ENCODE data around the gene PDE8A.

Gene PDE8A

DNA sequence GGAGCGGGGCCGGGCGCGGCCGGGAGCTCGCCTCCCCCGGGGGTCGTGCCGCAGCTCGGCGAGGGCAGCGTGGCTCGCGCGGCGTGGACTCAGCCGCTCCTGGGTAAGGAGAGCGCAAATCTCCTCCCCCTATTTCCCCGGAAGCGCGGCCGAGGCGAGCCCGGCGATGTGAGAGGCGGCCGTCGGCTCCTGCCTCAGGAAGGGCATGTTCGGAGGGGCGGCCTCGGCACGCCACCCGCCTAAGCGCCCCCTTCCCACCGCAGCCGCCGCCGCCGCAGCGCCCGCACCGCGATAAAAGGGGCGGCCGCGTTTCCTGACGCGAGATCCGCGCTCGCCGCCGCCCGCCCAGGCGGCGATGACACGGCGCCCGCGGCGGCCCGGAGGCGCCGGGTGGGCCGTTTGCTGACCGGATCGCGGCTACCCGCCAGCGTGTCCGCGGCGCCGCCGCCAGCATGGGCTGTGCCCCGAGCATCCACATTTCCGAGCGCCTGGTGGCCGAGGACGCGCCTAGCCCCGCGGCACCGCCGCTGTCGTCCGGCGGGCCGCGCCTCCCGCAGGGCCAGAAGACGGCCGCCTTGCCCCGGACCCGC is at the start of gene PDE8A:
Gene PDE8A (plus strand): TSS at position 146 of the 590 bp plus-strand sequence. CDS start 307 bp downstream, at position 453.
- peak in 1 of 2 donors; percentile 70 for DNase-seq

- no peak for DNase-seq
Measured at GRCh38 chr15:84934942-84935729, 46.5 kb upstream of the PDE8A start.

DNA sequence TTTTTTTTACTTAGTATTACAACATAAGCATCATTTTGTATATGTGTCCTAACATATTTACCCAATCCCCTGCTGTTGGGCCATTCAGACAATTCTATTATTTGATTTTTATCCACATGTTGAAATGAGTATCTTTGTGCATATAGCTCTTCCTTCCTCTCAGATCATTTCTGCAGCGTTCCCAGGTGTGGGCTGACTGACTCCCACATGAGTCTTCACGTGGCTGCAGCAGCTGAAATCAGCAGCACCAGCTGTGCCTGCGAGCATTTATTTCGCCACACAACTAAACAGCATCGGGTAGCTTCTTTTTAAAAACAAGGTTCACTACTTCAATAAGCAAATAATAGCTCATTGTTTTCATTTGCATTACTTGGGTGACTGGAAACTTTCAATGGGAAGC is 44.5 kb upstream of the PDE8A start:
- DNase-seq: no peak

DNA sequence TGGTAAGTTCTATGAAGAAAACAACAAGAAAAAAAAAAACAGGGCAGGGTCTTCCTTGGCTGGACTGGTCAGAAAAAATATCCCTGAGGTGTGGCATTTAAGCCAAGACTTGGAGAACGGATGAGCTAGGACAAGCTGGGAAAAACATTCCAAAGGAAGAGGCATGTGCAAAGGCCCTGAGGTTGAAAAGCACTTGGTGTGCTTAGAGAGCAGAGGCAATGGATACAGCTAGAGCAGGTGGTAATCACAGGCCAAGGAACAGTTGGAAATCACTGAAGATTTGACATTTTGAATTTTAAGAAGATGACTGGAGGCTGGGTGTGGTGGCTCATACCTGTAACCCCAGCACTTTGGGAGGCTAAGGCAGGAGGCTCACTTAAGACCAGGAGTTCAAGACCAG is 42.9 kb upstream of the PDE8A start:
- no peak for DNase-seq

DNA sequence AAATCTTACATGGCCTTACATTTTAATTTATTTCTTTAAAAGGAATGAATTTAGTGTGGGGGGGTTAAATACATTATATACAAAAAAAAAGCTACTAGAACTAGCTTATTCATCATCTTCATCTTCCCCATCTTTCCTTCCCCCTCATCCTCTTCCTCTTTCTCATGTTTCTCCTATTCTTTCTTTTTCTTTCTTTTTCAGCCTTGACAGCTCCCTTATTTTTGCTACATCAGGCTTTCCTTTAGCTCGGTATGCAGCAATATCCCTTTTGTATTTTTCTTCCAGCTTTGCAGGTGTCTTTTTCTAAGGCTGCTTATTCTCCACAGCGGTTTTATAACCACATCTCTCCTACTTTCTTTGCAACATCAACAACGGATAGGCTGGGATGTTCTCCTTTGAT is 41.3 kb upstream of the PDE8A start:
- no peak for DNase-seq

GRCh38 chr15:84942456-84942855 is 39.2 kb upstream of the PDE8A start:
- no peak for DNase-seq

- DNase-seq: no peak
Measured at GRCh38 chr15:84944311-84944710, 37.3 kb upstream of the PDE8A start.

- no peak for DNase-seq
Measured at GRCh38 chr15:84944861-84945260, 36.8 kb upstream of the PDE8A start.

DNA sequence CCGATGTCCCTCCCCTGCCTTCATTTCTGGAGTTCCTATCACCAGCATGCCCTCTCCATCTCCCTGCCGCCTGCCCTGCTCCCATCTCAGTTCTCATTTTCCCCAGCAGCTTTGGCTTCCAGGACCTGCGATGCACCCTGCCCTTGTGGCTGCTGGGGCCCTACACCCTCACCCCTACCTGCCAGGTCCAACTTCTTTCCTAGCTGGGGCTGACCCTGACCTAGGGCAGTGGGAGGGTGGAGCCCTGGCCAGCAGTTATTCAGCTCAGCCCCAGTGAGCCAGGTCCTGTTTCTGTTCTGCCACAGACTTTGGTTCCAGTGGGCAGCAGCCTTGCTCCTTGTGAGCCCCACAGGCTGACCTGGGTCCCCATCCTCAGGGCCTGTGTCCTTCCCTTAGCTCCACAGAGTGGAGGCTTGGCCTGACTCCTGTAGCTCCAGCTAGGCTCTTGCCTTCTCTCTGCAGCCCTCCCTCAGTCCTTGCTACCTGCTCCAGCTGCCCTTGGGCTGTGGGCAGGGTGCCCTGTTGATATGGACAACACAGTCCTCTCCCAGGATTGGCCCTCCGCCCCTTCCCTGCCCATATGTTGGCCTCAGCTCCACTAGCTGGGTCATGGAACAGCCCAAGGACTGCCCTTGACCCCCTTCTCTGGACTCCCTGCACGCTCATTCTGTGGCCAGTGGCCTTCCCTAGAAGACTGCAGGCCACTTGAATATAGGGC is 34.7 kb upstream of the PDE8A start:
- DNase-seq: no peak

DNA sequence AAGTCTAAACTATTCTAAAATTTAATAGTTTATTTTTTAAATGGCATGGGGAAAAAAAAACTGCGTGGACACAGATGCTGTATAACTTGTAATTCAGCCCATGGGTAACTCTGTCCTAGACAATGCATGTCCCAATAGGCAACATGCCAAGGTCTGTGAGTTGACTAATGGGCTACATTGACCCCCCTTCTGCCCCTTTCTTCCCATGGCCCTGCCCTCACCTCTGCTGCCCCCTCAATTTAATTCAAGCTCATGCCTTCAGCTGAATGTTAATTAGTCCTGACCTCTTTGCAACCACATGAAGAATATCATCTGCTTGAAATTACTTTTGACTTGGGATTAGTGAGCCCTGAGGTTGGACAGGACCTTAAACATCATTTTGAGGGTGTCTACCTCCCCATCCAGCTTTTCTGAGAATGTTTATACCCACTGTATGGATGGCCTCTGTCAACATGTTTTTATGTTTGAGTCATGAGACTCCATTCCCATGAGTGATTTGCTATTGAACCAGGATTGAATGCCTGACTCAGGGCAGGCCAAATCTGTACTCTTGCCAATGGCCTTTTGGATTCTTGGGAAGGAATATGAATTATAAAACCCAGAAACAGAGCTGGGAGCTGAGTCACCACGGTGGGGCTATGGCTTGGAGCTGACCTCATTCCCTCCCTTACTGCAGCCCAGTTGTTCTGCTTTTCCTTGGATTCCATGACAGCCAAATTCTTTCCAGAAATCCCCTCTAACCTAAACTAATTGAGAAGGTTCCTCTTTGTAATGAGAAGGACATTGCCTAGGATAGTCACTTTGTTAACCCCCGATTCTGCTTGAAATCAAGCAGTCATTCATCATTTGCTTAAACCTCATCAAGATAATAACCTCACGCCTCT is 33.5 kb upstream of the PDE8A start:
- no peak for DNase-seq

DNA sequence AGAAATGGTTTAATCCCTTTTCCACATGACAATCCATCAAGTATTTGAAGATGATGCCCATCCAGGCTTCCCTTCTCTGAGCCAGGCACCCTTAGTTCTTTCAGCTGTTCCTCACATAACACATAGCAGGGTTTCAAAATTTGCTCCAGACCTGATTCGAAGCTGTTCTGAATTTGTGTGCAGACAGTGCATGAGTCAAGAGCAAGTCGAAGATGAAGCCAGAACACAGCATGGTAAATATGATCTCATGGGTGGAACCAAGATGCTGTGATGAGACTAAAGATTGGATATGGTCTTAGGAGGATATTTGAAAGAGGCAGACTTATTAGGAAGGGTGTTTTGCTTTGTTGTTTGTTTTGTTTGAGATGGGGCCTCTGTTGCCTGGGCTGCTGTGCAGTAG is 32.6 kb upstream of the PDE8A start:
- no peak for DNase-seq

DNA sequence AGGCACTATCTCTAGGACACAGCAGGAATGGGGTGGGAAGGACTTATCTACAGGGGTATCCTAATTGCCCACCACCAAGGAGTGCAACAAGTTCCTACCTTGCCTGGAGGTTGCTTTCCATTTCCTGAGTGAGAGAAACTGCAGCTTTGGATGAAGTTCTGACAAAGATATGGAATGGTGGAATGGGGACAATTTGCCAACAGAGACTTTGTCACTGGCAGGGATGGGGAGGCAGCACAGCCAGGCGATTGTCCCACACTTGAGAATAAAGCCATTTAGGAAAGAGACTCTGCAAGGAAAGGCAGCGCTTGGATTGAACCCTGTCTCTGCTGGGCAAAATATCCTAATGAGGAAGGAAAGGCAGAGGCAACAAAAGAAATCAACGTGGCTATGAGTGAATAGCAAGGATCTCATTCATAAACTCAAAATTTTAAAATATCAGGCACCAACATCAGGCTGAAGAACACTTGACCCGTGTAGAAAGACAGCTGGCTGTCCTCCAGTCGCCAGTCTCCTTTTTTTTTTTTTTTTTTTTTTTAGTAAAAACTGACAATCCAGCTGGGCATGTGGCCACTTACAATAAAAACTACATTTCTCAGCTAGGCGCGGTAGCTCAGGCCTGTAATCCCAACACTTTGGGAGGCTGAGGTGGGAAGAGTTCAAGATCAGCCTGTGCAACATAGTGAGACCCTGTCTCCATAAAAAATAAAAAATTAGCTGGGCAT is 31.6 kb upstream of the PDE8A start:
- DNase-seq: peak in 1 of 2 donors; percentile 46

GRCh38 chr15:84950570-84951111 is 31.0 kb upstream of the PDE8A start:
- no peak for DNase-seq

DNA sequence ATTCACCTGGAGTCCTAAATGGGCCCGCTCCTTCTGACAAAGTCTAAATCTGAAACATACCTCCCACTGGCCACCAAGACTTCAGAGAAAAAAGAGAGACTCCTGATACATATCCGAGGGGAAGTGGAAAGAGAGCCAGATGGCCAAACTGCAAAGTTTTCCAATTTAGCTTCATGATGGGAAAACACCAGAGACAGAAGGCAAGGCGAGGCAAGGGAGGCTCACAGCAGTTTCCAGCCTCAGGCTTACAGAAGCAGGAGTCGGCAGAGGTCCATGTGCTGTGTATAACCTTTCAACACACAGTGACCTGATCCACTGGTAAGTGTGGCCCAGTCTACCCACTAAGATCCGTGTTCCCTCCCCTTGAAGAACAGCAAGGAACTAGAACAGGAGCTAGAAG is 29.9 kb upstream of the PDE8A start:
- no peak for DNase-seq

DNA sequence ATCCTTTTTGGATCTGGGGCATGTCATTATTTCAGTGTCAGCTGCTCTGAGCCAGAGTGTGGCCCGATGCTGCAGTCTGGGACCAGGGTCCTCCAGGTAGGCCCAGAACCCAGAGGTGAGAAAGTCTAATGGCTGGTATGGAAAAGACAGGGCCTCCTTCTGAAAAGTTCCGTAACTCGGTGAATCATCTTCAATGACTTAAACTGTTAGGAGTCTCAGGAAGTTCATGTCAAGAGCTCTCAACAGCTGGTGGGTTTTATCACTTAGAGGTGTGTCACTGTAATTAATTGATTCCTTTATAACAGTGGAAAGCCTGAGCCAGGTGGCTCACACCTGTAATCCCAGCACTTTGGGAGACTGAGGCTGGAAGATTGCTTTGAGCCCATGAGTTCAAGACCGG is 28.5 kb upstream of the PDE8A start:
- no peak for DNase-seq

GRCh38 chr15:84953726-84954125 is 27.9 kb upstream of the PDE8A start:
- no peak for DNase-seq

DNA sequence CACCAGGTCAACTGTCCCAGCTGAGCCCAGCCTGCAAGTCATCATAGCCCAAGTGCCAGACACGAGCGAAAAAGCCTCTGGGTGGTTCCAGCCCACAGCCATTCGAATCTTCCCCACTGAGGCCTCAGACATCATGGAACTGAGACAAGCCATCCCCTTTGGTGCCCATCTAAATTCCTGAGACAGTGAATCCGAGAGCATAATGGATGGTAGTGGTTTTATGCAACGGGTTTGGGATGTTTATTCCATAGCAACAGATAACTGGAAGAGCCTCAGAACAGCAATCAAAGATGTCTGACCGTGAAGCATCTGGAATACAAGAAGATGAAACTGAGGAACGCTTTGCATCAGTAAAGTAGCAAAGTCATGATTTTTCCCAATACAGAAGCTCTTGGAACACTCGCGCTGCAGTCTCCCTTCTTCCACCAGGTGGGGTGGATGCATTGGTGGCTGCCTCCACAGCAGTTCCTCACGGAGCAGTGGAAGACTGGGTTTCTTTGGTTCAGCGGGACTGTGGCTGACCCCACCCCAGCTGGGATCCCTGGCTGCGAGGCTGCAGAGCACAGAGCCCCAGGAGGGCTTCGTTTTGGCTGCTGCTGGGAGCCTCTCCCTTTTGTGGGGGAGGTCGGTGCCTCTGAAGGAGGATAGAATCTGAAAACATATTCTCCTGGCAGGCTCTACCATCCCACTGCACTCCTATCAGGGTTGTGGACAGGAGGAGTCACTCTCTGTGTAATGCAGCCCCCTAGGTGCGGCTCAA is 26.4 kb upstream of the PDE8A start:
- DNase-seq: peak; percentile 57 to 75

- no peak for DNase-seq
Measured at GRCh38 chr15:84956199-84956598, 25.5 kb upstream of the PDE8A start.

DNA sequence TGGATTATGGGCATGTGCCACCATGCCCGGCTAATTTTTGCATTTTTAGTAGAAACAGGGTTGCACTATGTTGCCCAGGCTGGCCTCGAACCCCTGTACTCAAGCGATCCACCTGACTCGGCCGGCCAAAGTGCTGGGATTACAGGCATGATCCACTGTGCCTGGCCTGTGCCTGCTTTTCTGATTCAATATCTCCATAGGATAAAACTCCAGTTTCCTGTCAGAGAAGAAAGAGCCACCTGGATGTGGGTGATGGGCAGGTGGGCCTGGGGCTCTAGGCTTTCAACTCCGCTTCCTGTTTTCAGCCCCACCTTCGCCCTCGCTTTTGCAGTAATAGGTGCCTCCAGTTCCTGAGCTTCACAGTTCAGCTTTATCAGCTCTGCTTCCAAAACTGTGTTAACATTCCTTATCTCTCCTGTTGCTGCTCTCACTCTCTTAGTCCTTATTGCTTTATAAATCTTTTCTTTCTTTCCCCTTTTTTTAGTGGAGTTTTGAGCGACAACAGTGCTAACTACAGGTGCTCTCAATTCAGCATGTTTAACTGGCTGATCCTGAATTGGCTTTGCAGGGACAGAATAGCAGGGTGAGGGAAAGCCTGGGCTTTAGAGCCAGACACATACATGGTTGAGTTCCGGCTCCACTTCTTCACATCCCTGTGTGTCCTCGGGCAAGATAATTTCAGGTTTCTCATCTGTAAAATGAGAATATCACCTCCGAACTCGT is 21.1 kb upstream of the PDE8A start:
- no peak for DNase-seq

- no peak for DNase-seq
Measured at GRCh38 chr15:84961114-84961452, 20.6 kb upstream of the PDE8A start.

- no peak for DNase-seq
Measured at GRCh38 chr15:84961707-84962106, 19.9 kb upstream of the PDE8A start.

Measured in hippocampal formation (tissue), 2 donors.